Measurements from ENCODE around the gene MEI4.
"Not testable (repeated sequence)": the region's sequence is repeated elsewhere in the genome, so short reads cannot be mapped to it uniquely, and the experiment has no call there.

DNA sequence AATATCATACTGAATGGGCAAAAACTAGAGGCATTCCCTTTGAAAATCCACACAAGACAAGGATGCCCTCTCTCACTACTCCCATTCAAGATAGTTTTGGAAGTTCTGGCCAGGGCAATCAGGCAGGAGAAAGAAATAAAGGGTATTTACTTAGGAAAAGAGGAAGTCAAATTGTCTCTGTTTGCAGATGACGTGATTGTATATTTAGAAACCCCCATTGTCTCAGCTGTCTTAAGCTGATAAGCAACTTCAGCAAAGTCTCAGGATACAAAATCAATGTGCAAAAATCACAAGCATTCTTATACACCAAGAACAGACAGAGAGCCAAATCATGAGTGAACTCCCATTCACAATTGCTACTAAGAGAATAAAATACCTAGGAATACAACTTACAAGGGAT is 99.3 kb downstream of the MEI4 start:
- TF ChIP-seq, protein P1, sequence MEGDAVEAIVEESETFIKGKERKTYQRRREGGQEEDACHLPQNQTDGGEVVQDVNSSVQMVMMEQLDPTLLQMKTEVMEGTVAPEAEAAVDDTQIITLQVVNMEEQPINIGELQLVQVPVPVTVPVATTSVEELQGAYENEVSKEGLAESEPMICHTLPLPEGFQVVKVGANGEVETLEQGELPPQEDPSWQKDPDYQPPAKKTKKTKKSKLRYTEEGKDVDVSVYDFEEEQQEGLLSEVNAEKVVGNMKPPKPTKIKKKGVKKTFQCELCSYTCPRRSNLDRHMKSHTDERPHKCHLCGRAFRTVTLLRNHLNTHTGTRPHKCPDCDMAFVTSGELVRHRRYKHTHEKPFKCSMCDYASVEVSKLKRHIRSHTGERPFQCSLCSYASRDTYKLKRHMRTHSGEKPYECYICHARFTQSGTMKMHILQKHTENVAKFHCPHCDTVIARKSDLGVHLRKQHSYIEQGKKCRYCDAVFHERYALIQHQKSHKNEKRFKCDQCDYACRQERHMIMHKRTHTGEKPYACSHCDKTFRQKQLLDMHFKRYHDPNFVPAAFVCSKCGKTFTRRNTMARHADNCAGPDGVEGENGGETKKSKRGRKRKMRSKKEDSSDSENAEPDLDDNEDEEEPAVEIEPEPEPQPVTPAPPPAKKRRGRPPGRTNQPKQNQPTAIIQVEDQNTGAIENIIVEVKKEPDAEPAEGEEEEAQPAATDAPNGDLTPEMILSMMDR (conservative IDR thresholded peaks at IDR 0.05; ENCODE audit: low read depth, low read length), result not testable (repeated sequence)
- TF ChIP-seq RAD21 (IDR thresholded peaks at IDR 0.05; ENCODE audit: low read length), result not testable (repeated sequence)
